ENCODE results near the gene TNNI3K. TPM values are rescaled to one million over a fixed set of nuclear protein-coding genes. Genes with fewer than 3 reads are reported as not detected.

TNNI3K gene
- total and polyA plus RNA-seq, 10 of the 15 experiments (the other 5 are each of a cell fraction or from before 2014, with no cell fraction given), result 0.14 to 1.6 (median 0.44) TPM; not detected in 4

DNA sequence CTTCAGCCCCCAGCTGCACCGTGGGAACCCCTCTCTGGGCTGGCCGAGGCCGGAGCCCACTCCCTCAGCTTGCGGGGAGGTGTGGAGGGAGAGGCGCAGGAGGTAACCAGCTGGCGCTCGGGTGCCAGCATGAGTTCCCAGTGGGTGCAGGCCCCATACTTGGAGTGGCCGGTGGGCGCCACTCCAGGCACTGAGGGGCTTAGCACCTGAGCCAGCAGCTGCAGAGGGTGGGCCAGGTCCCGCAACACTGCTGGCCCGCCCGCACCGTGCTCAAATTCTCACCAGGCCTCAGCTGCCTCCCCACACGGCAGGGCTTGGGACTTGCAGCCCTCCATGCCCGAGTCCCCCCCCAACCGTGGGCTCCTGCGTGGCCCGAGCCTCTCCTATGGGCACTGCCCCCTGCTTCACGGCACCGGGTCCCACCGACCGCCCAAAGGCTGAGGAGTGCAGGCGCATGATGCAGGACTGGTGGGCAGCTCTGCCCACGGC, 230.1 kb downstream of the TNNI3K start:
- RAD21 ChIA-PET (ENCODE audit: unreplicated experiment), result no interaction called here
- Histone ChIP-seq H3K4me1 (ENCODE audit: control insufficient read depth, insufficient read depth, low read length) (no peaks in the 10 kb centered on the region), H3K9ac (ENCODE audit: control insufficient read depth, insufficient read depth, low read length) (no peak overlapping the region), H2AFZ (ENCODE audit: control insufficient read depth, low read depth, low read length) (no peak overlapping the region), H3K4me3 (no peak overlapping the region), H3K9me3 (replicated peaks; ENCODE audit: control insufficient read depth, insufficient read depth, low read length) (no peaks in the 10 kb centered on the region), H3K36me3 (ENCODE audit: control insufficient read depth in 2 of 2, insufficient read depth in 2 of 2, low read length in 1 of 2) (no peaks in the 10 kb centered on the region), H4K20me1 (ENCODE audit: control insufficient read depth, insufficient read depth) (no peaks in the 10 kb centered on the region), H3K27me3 (replicated peaks in 1 of 2; ENCODE audit: control insufficient read depth in 2 of 2, insufficient read depth in 2 of 2, low read length in 1 of 2) (no peaks in the 10 kb centered on the region), H3K27ac (ENCODE audit: control insufficient read depth, insufficient read depth) (no peak overlapping the region), H3K4me2 (ENCODE audit: control insufficient read depth, insufficient read depth) (no peak overlapping the region), H3K79me2 (ENCODE audit: control insufficient read depth, insufficient read depth, low read length) (no peaks in the 10 kb centered on the region)
- FAIRE-seq, result no peak
- SMC1A ChIA-PET (ENCODE audit: uncharacterized antibody, unreplicated experiment), result no interaction called here
- intact Hi-C loops (cut with micrococcal nuclease; ENCODE audit: unreplicated experiment) (loop anchor here (10.0 kb wide), 1 partner anchor 620 kb away; no protein-coding TSS in a partner anchor), in situ Hi-C loops (cut with MboI) (loop anchor here (25.0 kb wide), 1 partner anchor 628 kb away; no protein-coding TSS in a partner anchor)
- ATAC-seq, result no peak
- POLR2A ChIA-PET, result no interaction called here
- CTCF ChIA-PET, result no interaction called here
- WGBS (ENCODE audit: insufficient coverage, insufficient replicate concordance, low lambda C conversion rate, missing lambda C conversion rate), result 80% methylated on average over 24 of the region's 24 CpGs
- BruUV-seq (replicated peaks), result no TSS peak
- no peak for DNase-seq (ENCODE audit: low read depth, low spot score)
- TF ChIP-seq HDAC2 (IDR thresholded peaks at IDR 0.05) (no peak), NKRF (conservative IDR thresholded peaks at IDR 0.05) (no peak), SUZ12 (IDR thresholded peaks at IDR 0.05; ENCODE audit: unreplicated experiment) (no peak), CBFB (IDR thresholded peaks at IDR 0.05; ENCODE audit: low read depth) (no peak), EP300 (IDR thresholded peaks at IDR 0.05; ENCODE audit: borderline replicate concordance in 1 of 2, control insufficient read depth in 1 of 2, low read depth in 2 of 2, low read length in 2 of 2) (no peak), E4F1 (IDR thresholded peaks at IDR 0.05; ENCODE audit: borderline replicate concordance, partially characterized antibody) (no peak), HDGF (IDR thresholded peaks at IDR 0.05) (no peak), BMI1 (IDR thresholded peaks at IDR 0.05; ENCODE audit: borderline replicate concordance) (no peak), CREM (IDR thresholded peaks at IDR 0.05; ENCODE audit: low read depth) (no peak), WRNIP1 (IDR thresholded peaks at IDR 0.05; ENCODE audit: borderline replicate concordance, low read depth, low read length) (no peak), RAD21 (IDR thresholded peaks at IDR 0.05; ENCODE audit: insufficient read depth, low read depth, low read length) (no peak), NRF1 (conservative IDR thresholded peaks at IDR 0.05; ENCODE audit: low read depth, low read length) (no peak), MTA2 (IDR thresholded peaks at IDR 0.05; ENCODE audit: low read depth) (no peak), MYC (IDR thresholded peaks at IDR 0.05; ENCODE audit: insufficient read depth, insufficient read length, insufficient replicate concordance, low read length, severe bottlenecking) (no peak), DPF2 (IDR thresholded peaks at IDR 0.05) (no peak)
- TF ChIP-seq, protein P1, sequence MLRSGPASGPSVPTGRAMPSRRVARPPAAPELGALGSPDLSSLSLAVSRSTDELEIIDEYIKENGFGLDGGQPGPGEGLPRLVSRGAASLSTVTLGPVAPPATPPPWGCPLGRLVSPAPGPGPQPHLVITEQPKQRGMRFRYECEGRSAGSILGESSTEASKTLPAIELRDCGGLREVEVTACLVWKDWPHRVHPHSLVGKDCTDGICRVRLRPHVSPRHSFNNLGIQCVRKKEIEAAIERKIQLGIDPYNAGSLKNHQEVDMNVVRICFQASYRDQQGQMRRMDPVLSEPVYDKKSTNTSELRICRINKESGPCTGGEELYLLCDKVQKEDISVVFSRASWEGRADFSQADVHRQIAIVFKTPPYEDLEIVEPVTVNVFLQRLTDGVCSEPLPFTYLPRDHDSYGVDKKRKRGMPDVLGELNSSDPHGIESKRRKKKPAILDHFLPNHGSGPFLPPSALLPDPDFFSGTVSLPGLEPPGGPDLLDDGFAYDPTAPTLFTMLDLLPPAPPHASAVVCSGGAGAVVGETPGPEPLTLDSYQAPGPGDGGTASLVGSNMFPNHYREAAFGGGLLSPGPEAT (IDR thresholded peaks at IDR 0.05; ENCODE audit: low read depth), result no peak
- TF ChIP-seq, protein P2, sequence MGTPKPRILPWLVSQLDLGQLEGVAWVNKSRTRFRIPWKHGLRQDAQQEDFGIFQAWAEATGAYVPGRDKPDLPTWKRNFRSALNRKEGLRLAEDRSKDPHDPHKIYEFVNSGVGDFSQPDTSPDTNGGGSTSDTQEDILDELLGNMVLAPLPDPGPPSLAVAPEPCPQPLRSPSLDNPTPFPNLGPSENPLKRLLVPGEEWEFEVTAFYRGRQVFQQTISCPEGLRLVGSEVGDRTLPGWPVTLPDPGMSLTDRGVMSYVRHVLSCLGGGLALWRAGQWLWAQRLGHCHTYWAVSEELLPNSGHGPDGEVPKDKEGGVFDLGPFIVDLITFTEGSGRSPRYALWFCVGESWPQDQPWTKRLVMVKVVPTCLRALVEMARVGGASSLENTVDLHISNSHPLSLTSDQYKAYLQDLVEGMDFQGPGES (IDR thresholded peaks at IDR 0.05), result no peak
- TF ChIP-seq, protein P3, sequence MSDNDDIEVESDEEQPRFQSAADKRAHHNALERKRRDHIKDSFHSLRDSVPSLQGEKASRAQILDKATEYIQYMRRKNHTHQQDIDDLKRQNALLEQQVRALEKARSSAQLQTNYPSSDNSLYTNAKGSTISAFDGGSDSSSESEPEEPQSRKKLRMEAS (IDR thresholded peaks at IDR 0.05; ENCODE audit: low read depth, low read length), result no peak

Data from GM12878 (cell line).